SK-N-MC (cell line): ENCODE results near the gene ERC2.

ENCODE experiments used
- DNase-seq: peaks from one replicate; pipeline ENCODE4 v3.0.0-alpha.2; 2011; ENCODE audit warnings: low read depth, low spot score
- H3K27ac ChIP-seq: fragments of 200-600 bp; sonication (generic); 2 replicates; pipeline ENCODE4 v1.5.1; 2016; ENCODE audit warnings: mixed run types
- H3K36me3 ChIP-seq: fragments of 200-600 bp; sonication (generic); 2 replicates; pipeline ENCODE4 v1.6.1; 2017; ENCODE audit warnings: antibody characterized with exemption, low read length, mixed read lengths; ENCODE audit not compliant: insufficient read depth
- H3K4me3 ChIP-seq: fragments of 200-600 bp; sonication (generic); 2 replicates; pipeline ENCODE4 v1.5.1; 2016
- H3K9ac ChIP-seq: fragments of 200-600 bp; sonication (generic); 2 replicates; pipeline ENCODE4 v1.8.0; 2017; ENCODE audit warnings: mixed run types, mixed read lengths; ENCODE audit not compliant: insufficient read length
- H3K9me3 ChIP-seq: fragments of 200-600 bp; sonication (generic); 2 replicates; pipeline ENCODE4 v1.6.1; 2017; ENCODE audit warnings: low read depth, mild to moderate bottlenecking, antibody characterized with exemption, low read length, moderate library complexity, mixed read lengths
- EZH2 ChIP-seq: fragments of 200-600 bp; sonication (generic); IDR thresholded peaks from one replicate; pipeline ENCODE4 v1.6.1; 2017; ENCODE audit warnings: antibody characterized with exemption
- FOXP2 ChIP-seq: optimal IDR thresholded peaks from 2 replicates; pipeline ENCODE3; 2011; ENCODE audit warnings: mild to moderate bottlenecking, moderate library complexity; ENCODE audit not compliant: insufficient read depth; ENCODE audit errors: extremely low read length, control extremely low read depth
- POLR2AphosphoS5 ChIP-seq: IDR thresholded peaks from 2 replicates; pipeline ENCODE4 v1.6.1; 2012; ENCODE audit warnings: mild to moderate bottlenecking, low read depth, low read length, borderline replicate concordance

The ERC2 gene

GRCh38 chr3:55619046-55619808, 849.0 kb downstream of the ERC2 start:
- Histone ChIP-seq H3K9me3 (no peaks in the 10 kb centered on the region), H3K36me3 (no peaks in the 10 kb centered on the region), H3K9ac (no peak overlapping the region), H3K27ac (no peak overlapping the region), H3K4me3 (no peak overlapping the region)
- TF ChIP-seq POLR2AphosphoS5, result no peak
- no peak for DNase-seq

DNA sequence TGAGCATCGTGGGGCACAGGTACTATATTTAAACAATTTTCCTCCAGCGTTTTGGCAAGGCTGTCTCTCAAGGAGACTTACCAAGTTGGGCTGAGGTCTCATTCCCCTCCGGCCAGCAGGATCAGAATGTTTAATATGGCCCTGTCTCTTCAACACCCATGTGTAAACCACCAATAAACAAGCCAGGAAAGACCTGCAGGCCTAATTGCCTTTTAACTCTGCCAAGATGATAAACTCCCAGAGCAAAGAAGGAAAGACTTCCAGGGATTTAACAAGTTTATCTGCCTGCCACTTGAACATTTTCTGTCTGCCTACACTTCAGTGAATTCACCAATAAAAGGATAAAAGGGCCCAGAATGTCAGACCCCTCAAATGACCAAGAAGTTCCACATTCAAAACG, 850.9 kb downstream of the ERC2 start:
- no peak overlapping the region for H3K9ac ChIP-seq
- DNase-seq, result no peak
- TF ChIP-seq POLR2AphosphoS5 (no peak), FOXP2 (no peak), EZH2 (no peak)
- H3K4me3 ChIP-seq, result no peak overlapping the region
- no peaks in the 10 kb centered on the region for H3K9me3 ChIP-seq
- no peak overlapping the region for H3K27ac ChIP-seq
- H3K36me3 ChIP-seq, result no peaks in the 10 kb centered on the region

DNA sequence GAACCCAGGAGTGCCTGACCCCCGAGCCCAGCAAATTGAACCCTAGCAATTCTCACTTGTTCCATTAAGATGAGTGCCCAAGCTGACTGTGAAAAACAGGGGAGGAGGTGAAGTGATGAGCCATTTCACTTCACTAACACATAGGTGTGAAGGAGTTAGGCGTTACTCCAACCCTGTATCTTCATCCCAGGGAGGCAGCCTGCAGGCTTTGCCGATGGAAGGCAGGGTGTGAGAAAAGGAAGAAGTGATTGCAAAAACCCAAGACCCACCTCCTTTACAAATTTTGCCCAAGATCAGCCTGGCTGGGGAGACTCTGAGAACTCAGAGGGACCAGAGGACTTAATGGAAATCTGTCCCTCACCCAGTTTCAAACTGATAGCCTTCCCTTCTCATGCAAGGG, 851.5 kb downstream of the ERC2 start:
- Histone ChIP-seq H3K27ac (no peak overlapping the region), H3K36me3 (no peaks in the 10 kb centered on the region), H3K9ac (no peak overlapping the region), H3K4me3 (no peak overlapping the region), H3K9me3 (no peaks in the 10 kb centered on the region)
- no peak for DNase-seq
- TF ChIP-seq POLR2AphosphoS5 (no peak), EZH2 (no peak), FOXP2 (no peak)

- Histone ChIP-seq H3K4me3 (no peak overlapping the region), H3K27ac (no peak overlapping the region), H3K36me3 (no peaks in the 10 kb centered on the region), H3K9me3 (no peaks in the 10 kb centered on the region), H3K9ac (no peak overlapping the region)
- DNase-seq, result no peak
- TF ChIP-seq POLR2AphosphoS5 (no peak), FOXP2 (no peak), EZH2 (no peak)
Observed at GRCh38 chr3:55615694-55616295, 852.5 kb downstream of the ERC2 start.

DNA sequence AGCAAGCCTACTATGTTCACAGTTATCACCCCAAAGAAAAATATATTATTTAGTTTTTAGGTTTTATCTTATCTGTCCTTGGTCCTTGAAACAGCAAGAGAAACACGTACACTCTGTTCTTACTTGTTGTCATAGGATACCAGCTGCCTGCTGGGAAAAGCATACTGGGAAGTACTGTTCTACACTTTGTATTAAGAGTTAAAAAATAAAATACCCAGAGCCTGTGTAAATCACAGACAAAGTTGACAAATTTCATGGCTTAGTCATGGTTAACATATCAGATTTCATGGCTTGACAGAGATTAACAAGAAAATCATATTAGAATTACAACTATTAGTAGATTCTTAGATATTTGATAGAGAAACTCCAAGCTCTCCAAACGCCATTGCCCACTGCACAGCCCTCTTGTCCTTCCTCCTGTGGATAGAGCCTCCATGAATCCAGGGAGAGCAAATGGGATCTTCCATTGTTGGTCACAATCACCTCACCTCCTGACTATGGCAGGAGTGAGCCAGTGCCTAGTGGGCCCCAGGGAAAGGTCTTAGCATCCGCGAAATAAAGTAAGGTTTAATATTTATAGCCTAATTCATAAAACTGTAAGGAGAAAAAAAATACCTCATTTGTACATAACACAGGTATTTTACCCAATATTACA, 853.1 kb downstream of the ERC2 start:
- Histone ChIP-seq H3K9ac (no peak overlapping the region), H3K36me3 (no peaks in the 10 kb centered on the region), H3K4me3 (no peak overlapping the region), H3K27ac (no peak overlapping the region), H3K9me3 (no peaks in the 10 kb centered on the region)
- DNase-seq, result no peak
- TF ChIP-seq POLR2AphosphoS5 (no peak), EZH2 (no peak), FOXP2 (no peak)

DNA sequence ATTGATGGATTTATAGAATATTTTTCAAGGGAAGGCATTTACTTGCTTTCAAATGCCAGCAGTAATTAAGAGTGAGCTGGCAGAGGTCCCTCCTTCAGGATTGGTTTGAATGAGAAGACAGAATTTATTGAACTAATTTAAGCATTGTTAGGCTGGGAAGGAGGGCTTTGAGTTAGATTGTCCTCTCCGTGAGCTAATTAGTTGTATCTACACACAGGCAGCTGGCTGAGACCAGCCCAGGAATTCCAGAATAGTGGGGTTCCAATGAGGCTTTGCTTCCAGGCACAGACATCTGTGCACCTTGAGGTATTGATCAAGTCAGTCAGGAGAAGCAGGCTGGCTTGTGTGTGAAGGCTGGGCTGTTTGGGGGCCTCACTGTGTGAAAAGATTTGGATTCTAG, 857.1 kb downstream of the ERC2 start:
- H3K27ac ChIP-seq, result no peak overlapping the region
- H3K9ac ChIP-seq, result no peak overlapping the region
- TF ChIP-seq POLR2AphosphoS5 (no peak), EZH2 (no peak)
- no peak overlapping the region for H3K4me3 ChIP-seq
- H3K36me3 ChIP-seq, result no peaks in the 10 kb centered on the region
- H3K9me3 ChIP-seq, result no peaks in the 10 kb centered on the region
- DNase-seq, result no peak

DNA sequence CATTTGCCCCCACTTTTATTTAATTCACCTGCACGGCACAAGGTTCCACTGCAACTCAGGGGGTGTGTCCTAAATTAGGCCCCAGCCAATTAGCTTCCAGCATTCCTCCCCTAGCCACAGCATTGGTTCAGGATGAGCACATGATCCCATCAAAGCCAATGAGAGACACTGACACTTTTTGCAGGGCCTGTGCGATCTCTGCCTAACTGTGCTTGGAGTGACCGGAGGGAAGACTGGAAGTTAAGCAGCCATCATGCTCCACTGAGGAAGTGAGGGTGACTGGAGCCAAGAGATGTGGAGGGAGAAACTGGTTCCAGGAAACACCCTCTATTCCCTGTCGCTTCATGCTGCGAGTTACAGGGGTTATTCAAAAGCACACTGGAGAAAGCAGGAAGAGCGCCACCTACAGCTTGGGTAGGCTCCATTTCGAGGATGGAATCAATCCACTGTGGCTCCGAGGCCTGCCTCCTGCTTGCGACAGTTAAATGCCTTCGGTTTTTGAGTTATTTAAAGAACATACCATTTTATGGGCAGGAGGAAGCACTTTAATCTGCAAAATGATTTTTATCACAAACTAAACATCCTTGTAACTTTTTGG, 858.9 kb downstream of the ERC2 start:
- no peaks in the 10 kb centered on the region for H3K36me3 ChIP-seq
- H3K4me3 ChIP-seq, result no peak overlapping the region
- TF ChIP-seq POLR2AphosphoS5, result no peak
- no peak for TF ChIP-seq FOXP2
- no peak for TF ChIP-seq EZH2
- H3K9ac ChIP-seq, result no peak overlapping the region
- H3K9me3 ChIP-seq, result no peaks in the 10 kb centered on the region
- no peak for DNase-seq
- no peak overlapping the region for H3K27ac ChIP-seq

- H3K9me3 ChIP-seq, result no peaks in the 10 kb centered on the region
- H3K9ac ChIP-seq, result no peak overlapping the region
- no peak overlapping the region for H3K27ac ChIP-seq
Observed at GRCh38 chr3:55608301-55608937, 859.8 kb downstream of the ERC2 start.

DNA sequence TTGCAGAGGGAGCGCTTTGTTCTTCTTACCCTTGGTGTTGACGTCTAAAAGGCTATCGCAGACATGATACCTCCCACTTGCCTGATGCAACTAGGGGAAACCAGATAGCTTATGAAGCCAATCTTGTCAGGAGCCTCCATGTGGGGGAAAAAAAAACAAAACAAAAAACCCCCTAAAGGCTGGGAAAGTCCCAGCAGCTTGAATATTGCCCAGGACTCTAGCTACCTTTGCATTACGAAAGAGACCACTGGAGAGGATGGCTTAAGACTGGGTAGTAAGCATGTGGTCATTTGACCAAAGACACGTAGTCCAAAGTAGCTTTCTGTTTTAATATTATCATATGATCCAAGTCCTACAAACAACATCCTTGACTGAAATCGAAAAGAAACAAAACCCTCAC, 860.4 kb downstream of the ERC2 start:
- H3K36me3 ChIP-seq, result no peaks in the 10 kb centered on the region
- no peak for DNase-seq
- H3K9me3 ChIP-seq, result no peaks in the 10 kb centered on the region
- TF ChIP-seq FOXP2 (no peak), POLR2AphosphoS5 (no peak), EZH2 (no peak)
- no peak overlapping the region for H3K4me3 ChIP-seq
- no peak overlapping the region for H3K27ac ChIP-seq
- no peak overlapping the region for H3K9ac ChIP-seq

More at GRCh38 chr3:55608301-55608937, 859.8 kb downstream of the ERC2 start:
- no peak for DNase-seq
- Histone ChIP-seq H3K4me3 (no peak overlapping the region), H3K36me3 (no peaks in the 10 kb centered on the region)
- TF ChIP-seq POLR2AphosphoS5, result no peak
- no peak for TF ChIP-seq EZH2
- TF ChIP-seq FOXP2, result no peak
